ENCODE measurements around the gene CD70.

DNA sequence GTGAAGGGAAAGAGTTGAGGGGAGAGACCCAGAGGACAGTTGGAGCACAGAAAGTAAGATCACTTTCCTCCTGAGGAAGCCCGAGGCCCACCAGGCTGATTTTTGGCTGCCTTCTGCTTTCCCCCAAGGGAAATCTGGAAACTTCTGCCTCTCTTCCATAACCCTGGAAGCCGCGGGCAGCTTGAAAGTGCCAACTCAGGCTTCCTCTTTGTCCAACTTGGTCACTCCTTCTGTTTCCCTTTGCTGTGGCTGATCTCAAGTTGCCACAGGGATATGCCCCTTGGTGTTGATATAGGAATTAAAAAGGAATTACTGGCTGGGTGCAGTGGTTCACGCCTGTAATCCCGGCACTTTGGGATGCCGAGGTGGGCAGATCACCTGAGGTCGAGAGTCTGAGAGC is 5.7 kb upstream of the CD70 start:
- TF ChIP-seq CTCF (IDR thresholded peaks at IDR 0.05), result no peak
- TF ChIP-seq EP300 (IDR thresholded peaks at IDR 0.05), result no peak
- no peak for TF ChIP-seq POLR2A (IDR thresholded peaks at IDR 0.05)
